DMS 273 (cell line): ENCODE data around the gene HOXC4.

Experiments
- DNase-seq: peaks from one replicate; lab custom pipeline; 2025; ENCODE audit not compliant: unreplicated experiment; lab: John Stamatoyannopoulos, UW

Gene HOXC4

DNA sequence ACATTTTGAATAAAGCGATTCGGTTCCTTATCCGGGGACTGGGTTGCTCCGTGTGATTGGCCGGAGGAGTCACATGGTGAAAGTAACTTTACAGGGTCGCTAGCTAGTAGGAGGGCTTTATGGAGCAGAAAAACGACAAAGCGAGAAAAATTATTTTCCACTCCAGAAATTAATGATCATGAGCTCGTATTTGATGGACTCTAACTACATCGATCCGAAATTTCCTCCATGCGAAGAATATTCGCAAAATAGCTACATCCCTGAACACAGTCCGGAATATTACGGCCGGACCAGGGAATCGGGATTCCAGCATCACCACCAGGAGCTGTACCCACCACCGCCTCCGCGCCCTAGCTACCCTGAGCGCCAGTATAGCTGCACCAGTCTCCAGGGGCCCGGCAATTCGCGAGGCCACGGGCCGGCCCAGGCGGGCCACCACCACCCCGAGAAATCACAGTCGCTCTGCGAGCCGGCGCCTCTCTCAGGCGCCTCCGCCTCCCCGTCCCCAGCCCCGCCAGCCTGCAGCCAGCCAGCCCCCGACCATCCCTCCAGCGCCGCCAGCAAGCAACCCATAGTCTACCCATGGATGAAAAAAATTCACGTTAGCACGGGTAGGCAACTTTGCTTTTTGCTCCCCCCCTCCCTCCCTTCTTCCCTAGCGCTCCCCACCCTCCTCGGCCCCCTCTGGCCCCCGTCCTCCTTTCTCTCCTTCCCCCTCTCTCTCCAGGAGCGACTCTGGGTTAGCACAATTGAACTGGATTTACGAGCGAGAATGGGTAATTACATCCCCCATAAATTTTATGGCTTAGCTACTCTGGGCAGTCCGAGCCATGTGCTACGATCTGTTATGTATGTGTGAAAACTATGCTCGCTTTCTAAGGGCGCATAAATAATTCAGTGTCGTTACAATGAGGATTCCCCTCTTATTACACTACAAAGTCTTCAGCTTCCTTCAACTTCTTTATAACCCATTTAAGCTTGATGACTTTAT lies at the start of gene HOXC4:
TSS of gene HOXC4 (plus strand) at position 85 of the 991 bp plus-strand sequence. CDS start at position 173, 88 bp downstream.
- no peak for DNase-seq

DNA sequence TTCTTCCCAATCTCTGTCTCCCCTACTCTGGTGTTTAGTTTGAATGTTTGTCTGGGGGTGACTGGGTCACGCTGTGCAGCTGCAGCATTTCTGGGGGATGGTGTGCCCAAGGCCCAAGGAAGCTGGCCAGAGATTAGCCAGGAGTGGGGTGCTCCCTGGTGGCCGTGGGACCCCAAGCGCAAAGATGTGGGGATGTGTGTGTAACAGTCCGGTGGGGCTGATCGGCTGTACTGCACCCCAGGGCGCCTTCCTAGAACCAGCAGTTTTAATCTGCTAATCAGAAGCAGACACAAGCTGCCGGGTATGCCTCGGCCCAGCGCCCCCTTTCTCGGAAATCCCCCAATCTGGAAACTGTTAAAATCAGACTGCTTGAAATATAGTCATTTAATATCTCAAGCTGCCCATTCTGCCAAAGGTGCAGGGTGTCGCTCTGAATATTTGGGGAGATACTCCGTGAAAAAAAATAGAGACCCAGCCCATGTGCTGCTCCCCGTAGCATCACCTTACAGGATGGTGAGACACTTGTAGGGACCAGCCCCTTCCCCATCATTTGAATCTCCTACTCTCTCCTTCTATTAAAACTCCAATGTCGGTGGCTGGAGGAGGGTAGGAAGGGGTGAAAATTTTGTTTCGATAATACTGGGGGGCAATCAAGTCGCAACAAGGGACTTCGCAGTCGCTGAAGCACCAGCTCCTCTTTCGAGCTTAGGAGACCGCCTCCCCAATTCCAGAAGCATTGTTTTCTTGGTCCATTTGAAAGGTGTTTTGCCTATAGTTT lies 49.4 kb upstream of the HOXC4 start:
- peak; percentile 26 for DNase-seq

DNA sequence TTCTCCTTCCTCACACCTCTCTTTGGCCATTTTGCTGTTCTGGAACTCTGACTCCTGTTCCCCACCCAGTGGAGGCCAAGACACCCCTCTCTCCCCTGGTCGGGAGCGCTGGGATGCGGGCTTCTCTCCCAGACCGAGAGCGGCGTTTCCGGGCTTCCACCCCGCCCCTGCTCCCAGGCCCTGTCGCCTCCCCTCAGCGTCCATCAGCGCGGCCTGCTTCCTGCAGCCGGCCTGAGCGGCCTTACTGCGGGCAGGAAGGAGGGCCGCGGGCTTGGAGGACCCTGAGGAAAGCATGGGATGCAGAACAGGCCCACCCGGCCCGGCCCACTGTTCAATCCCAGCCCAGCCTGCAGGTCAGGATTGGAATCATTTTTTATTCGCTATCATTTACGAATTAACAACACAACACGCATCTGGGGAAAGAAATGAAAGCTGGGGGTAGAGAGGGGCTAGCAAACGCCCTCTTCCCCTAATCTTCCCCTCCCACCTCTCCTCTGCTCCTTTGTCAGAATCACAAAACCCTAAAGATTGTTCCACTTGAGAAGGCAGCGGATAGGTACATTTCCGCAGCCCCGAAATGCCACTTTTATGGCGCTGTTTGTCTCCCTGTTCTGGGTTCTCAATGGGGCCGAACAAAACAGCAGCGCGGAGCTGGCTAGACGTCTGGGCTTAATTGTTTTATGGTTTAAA lies 48.6 kb upstream of the HOXC4 start:
- no peak for DNase-seq

DNA sequence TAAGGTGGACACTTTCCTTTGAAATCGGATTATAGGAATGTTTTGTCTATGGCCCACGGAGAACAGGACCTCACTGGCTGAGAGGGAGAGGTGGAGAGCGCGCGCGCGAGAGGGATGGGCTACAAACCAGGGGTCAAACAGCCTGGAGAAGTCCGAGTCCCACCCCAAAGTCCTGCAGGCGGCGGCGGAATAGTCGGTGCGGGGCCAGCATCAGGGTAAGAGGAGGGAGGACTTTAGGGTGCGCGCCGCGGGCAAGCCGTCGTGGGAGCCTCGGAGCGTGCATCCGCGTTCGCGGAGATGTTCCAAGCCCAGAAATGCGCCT lies 48.1 kb upstream of the HOXC4 start:
- no peak for DNase-seq

DNA sequence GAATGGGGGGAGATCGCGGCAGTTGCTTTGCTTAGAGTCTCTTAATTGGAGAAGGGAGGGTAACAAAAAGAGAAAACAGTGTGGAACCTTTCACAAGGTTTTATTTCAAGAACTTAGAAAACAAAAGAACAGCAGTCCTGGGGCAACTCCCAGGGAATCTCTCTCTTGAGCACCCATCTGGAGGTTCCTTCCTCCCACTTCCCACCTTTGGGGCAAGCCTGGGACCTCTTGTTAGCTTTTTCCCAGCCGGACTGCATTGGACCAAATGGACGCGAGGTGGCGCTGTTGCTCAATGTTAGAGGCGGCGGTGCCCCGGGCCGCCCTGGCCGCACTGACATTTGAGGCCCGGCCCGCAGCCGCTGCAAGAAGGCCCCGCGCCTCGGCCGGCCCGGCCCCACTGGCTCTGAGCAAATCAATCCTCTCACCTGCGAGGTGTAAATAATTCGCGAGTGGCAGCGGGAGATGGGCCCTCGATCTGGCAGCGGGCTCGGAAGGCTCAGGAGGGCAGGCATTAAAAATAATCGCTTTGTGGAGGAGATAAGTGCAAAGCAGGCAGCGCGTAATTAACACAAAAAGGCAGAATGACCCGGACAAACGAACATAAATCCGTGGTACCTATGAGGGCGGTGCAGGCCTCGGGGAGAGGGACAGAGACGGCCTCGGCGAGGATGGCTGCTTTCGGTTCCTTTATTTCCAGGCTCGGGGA lies 47.6 kb upstream of the HOXC4 start:
- peak; percentile 90 for DNase-seq

DNA sequence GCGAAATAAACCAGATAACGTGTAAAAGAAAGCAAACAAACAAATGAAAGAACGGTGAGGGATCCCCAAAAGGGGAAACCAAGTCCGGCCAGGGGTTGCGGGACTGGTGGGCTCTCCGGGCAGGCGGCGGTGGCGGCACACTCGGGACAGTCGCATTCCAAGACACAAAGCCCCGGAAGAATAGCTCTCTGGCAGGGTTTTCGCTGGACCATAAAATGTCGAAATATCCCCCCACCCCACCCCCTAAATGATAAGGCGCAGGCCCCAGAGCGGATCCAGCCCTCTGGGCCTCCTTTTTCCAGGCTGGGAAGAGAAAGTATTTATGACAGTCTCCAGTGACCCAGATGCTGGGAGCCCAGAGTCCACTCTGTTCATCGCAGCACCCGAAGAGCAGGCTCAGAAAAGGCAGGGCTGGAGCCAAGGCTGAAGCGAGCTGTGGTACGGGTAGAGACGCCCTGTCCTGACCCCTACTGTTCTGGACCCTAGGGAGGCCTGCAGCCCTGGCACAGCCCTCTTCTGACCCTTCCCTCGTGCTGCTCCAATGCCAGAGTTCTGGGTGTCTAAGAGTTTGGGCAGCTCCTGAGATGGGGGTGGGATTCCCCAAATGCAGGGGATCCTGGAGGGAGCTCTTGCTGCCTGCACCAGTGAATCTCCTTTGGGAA lies 46.9 kb upstream of the HOXC4 start:
- DNase-seq: no peak

DNA sequence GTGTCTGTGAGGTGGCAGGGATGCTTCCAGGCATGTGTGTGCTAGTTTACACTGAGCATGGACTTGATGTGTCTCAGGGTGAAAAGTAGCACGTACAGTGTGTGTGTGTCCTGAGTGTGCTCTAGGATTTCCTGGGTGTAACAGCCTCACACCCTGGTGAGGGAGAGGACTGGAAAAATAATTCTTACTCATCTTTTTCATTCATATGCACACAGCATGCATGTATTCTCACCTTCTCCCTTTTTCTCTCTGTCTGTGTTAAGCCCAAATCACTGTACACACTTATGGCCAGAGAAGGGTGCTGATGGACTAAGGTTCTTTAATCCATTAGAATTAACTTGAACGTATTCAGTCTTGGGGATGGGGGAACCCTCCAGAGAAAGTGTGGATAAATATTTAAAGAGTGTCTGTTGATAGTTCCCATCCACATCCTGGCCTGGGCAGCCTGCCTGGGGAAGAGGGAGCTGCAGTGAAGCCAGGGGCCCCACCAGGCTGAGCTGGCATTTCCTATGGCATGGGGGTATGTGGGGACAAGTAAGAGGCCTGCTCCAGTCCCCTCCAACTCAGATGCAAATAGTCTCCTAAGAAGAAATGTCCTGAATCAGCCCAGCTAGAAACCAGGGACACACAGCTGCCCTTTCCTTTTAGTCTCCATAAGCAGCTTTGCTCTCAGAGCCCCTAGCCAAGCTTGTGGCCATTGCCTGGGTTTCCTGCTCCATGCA lies 45.9 kb upstream of the HOXC4 start:
- DNase-seq: no peak

DNA sequence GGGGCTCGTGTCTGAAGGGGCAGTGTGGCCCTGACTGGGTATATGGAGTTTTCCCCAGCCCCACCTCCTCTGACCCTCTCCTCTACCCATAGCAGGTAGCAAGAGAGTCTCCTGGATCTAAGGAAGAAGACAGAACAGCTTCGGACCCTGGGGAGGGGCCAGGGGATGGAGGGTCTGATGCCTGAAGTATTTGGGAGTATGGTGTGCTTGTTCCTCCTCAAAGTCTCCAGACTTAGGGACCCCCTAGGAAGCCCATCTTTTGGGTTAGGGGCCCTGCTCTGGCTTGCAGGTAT lies 45.4 kb upstream of the HOXC4 start:
- no peak for DNase-seq

DNA sequence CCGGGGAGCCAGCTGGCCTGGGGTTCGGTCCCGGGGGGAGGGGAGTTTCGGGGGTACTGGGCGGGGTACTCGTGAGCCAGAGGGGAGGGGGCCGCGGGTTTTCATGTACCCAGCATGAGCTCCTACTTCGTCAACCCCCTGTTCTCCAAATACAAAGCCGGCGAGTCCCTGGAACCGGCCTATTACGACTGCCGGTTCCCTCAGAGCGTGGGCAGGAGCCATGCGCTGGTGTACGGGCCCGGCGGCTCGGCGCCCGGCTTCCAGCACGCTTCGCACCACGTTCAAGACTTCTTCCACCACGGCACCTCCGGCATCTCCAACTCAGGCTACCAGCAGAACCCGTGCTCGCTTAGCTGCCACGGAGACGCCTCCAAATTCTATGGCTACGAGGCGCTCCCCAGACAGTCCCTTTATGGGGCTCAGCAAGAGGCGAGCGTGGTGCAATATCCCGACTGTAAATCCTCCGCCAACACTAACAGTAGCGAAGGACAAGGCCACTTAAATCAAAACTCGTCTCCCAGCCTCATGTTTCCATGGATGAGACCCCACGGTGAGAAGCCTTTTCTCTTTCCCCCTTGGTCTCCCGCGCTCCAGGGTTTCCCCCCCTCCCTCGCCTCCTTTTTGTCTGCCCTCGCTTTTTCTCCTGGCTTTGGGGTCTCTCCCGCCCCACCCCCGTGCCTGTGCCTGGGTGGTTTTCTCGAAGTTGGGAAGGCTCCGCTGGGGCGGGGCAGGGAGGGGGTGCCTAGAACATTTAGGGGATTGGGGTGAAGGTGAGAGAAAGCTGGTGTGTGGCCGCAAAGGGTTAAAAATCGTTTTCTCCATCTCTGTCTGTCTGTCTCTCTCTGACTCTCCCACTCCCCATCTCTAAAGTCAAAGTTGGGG lies 44.2 kb upstream of the HOXC4 start:
- peak; percentile 64 for DNase-seq

DNA sequence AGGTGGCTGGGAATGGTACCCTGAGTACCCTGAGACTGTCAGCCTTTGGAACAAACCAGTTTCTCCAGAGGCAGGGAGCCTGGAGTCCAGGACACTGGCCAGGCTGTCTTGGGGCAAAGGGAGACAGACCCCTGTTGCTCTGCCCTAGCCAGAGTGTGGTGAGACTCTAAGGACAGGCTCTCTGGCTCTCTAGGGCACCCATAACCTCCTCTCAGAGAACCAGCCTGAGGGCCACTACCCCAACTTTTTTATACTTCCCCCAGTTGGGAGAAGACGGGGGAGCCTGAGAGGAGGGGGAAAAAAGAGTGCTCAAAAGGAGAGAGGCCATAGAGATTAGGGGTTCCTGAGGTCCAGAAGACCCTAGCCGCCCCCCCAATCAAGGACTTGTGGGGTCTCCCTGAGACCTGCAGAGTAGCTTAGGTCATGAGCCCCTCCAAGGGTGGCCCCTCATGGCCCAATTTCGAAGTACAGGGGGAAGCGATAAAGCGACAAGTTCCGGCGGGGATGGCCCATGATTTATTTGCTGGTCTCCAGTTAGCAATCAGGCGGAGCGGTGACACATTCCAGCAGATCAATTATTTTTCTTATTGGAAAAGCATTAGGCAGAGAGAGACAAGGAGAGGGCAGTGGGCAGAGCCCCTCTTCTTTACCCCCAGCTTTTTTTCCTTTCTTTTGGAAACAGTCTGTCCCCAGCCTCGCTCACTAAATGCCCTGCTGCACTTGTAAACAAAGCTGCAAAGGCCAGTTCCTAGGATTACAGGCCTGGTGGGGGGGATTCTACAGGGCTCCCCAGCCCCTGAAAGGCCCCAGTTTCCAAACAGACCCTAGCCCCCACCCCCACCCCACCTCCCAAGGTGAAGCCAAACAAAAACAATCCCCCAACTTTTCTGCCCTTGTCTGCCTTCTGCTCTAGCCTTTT lies 43.3 kb upstream of the HOXC4 start:
- DNase-seq: no peak

DNA sequence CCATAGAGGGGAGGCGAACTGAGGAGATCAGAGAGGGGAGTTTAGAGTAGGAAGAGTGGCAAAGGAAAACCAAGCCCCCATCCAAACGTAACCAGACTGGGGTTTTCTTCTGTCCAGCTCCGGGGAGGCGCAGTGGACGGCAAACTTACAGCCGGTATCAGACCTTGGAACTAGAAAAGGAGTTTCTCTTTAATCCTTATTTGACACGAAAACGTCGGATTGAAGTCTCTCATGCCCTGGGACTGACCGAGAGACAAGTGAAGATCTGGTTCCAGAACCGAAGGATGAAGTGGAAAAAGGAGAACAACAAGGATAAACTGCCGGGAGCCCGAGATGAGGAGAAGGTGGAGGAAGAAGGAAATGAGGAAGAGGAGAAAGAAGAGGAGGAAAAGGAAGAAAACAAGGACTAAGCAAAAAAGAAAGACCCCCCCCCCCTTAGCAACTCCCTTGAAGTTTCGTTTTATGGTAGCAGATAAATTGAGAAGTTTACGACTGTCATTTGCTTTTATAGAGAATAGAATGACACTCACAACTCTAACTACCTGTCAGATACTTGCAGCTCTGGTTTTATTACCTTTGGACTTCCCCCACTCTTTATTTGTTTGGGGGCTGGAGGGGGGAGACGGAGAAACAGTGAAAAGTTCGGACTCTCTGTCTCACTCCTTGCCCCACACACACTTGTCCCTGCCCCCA lies 42.5 kb upstream of the HOXC4 start:
- DNase-seq: no peak

DNA sequence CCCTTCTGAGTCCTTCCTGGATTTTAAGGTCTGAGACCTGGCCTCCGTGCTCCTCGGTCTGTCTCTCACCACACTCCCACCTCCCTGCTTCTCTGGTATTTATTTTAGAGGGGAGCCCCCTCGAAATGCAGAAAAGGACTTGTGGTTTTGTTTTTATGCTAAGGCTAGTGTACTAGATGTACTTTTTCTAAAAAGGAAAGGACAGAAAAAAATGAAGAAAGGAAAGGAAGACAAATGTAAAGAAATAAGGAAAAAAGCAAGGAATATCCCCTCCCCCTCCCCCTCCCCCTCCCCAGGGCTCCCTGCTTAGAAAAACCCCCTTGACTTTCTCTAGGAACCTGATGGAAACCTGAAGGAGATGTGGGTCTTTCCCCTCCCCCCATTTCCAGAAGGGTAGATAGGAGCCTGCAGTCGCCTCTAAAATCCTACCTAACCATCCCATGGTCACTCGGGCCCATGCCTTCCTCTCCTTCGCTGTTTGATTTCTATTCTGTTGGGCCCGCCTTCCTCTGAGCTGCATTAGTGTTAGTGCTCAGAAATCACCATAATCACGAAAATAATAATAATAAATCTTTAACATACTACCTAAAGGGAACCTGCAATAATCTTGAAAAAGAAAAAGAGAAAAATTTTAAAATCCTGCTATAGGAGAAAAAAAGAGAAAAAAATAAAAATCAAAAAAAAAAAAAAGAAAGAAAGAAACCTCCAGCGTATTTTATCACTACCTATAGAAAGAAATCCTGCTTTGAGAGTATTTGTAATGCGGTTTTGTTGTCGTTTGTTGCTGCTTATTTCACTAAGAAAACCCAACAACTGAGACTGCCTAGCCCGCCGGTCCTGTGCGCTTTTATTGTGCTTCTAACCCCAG lies 41.7 kb upstream of the HOXC4 start:
- no peak for DNase-seq

DNA sequence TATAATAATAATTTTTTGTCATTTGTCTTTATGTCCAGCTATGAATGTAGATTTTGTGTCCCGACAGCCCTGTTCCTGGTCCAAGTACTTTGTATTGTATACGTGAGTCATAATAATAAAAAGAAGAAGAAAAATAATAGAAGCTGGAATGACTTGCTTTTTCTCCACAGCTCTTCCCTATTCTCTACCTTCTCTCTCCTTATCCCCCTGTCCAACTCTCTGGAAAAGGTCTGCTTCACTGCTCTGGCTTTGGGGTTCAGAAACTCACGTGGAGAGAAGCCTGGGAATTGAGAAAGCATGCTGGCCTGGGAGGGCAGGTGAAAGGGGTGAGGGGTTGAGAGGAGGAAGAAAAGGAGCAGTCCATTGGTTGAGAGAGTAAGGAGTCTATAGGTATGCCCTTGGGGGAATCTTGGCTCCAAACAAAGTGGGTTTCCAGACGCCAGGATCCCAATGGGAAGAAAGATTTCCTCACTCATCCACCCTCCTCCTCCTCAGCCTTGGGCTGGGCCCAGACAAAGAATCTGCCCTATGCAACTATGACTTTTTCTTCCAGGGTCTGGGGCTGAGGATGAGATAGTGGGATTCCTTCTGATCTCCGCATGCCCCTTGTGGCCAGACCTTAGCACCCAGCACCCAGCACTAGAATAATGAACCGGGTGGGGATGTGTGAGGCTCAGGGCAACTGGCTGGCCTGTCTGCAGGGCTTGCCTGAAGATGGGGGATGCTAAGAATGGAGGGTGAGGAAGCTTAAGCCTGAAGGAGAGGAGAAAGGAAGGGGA lies 40.8 kb upstream of the HOXC4 start:
- no peak for DNase-seq

DNA sequence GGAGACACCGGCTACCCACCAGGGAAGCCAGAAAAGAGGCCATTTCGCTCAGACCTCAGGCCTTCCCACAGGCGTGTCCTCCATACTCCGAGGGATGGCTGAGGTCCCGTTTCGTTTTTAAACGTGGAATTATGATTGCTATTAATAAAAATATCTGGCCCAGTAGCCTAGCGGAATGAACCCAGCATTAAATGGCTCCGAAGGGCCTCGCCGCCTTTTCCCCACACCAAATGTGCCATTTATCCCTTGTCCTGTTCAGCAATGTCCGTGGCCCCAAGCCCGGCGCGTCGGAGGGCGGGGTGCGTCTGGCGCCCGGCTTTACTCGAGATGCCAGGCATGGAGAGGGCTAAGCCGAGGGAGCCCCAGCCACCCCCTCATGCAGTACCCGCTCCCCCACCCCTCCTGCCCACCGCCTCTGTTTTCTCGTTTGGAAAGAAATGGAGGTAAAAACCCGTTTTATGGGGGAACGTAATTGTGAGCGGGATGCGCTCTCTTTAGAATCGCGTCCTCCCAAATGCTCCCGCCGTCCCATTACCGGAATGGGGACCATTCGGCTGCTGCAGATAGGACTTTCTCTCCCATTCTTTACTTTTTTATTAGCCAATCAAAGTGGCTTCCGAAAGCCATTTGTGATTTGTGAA lies 39.1 kb upstream of the HOXC4 start:
- DNase-seq: no peak
